WTC11 (cell line): Measurements from ENCODE around the gene CHRFAM7A. TPM values are rescaled to one million over a fixed set of nuclear protein-coding genes. Genes with fewer than 3 reads are reported as not detected.
"Not testable (repeated sequence)": the region's sequence is repeated elsewhere in the genome, so short reads cannot be mapped to it uniquely, and the experiment has no call there.

ENCODE experiments used
- ATAC-seq: fragments of 200-7000 bp; cut with Tn5 transposase; 2 replicates; pipeline ENCODE4 v1.10.0; 2021; ENCODE audit warnings: mild to moderate bottlenecking, moderate library complexity
- CTCF ChIA-PET: fragments of 300-600 bp; sonication (Branson Sonifier 250); formaldehyde crosslinking; loops from one replicate; lab custom pipeline; 2021; ENCODE audit warnings: antibody characterized with exemption; lab: Charles Lee
- POLR2A ChIA-PET: fragments of 350-600 bp; sonication (Branson Sonifier 250); formaldehyde crosslinking; loops from one replicate; lab custom pipeline; 2021; ENCODE audit warnings: antibody characterized with exemption; lab: Charles Lee
- DNase-seq: peaks from one replicate; pipeline ENCODE4 v3.0.0; 2021; ENCODE audit warnings: low spot score
- H3K27ac Mint-ChIP-seq: 2 replicates; pipeline ENCODE4 v1.8.0; 2021; ENCODE audit warnings: mixed read lengths
- H3K27me3 Mint-ChIP-seq: 2 replicates; pipeline ENCODE4 v1.8.0; 2021; ENCODE audit warnings: low read depth, mild to moderate bottlenecking, moderate library complexity, mixed read lengths
- H3K36me3 Mint-ChIP-seq: 2 replicates; pipeline ENCODE4 v1.8.0; 2021; ENCODE audit warnings: mixed read lengths
- H3K4me1 Mint-ChIP-seq: 2 replicates; pipeline ENCODE4 v1.8.0; 2022; ENCODE audit warnings: mixed read lengths
- H3K4me3 Mint-ChIP-seq: 2 replicates; pipeline ENCODE4 v1.8.0; 2021; ENCODE audit warnings: mild to moderate bottlenecking, moderate library complexity, mixed read lengths
- H3K9me3 Mint-ChIP-seq: 2 replicates; pipeline ENCODE4 v1.8.0; 2021; ENCODE audit warnings: mixed read lengths
- total RNA-seq: library from RNA; stranded (reverse); gene quantifications from 3 replicates; pipeline ENCODE4 v1.2.3, GENCODE V29; 2021

The CHRFAM7A gene
- total RNA-seq, 1 experiment from 2014 or later = 6.2 TPM

- CTCF ChIA-PET, POLR2A ChIA-PET, H3K4me3 Mint-ChIP-seq, H3K27ac Mint-ChIP-seq, H3K4me1 Mint-ChIP-seq, H3K9me3 Mint-ChIP-seq, H3K27me3 Mint-ChIP-seq, DNase-seq, H3K36me3 Mint-ChIP-seq: not testable (repeated sequence)
- peak; percentile 95 for ATAC-seq
Observed at GRCh38 chr15:30376375-30377081, 16.8 kb downstream of the CHRFAM7A start.

DNA sequence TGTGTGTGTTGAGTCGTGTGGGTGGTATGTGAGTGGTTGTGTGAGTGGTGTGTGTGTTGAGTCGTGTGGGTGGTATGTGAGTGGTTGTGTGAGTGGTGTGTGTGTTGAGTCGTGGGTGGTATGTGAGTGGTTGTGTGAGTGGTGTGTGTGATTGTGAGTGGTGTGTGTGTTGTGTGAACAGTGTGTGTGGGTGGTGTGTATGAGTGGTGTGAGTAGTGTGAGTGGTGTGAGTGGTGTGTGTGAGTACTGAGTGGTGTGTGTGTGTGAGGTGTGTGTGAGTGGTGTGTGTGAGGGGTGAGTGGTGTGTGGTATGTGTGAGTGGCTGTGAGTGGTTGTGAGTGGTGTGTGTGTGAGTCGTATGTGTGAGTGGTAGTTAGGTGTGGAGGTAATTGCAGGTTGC, 17.5 kb downstream of the CHRFAM7A start:
- CTCF ChIA-PET, DNase-seq, H3K36me3 Mint-ChIP-seq, H3K4me3 Mint-ChIP-seq, POLR2A ChIA-PET, H3K9me3 Mint-ChIP-seq, H3K27me3 Mint-ChIP-seq, ATAC-seq, H3K4me1 Mint-ChIP-seq, H3K27ac Mint-ChIP-seq: not testable (repeated sequence)

GRCh38 chr15:30374862-30375261, 18.5 kb downstream of the CHRFAM7A start:
- H3K4me3 Mint-ChIP-seq, H3K36me3 Mint-ChIP-seq, H3K4me1 Mint-ChIP-seq, ATAC-seq, POLR2A ChIA-PET, CTCF ChIA-PET, DNase-seq, H3K27me3 Mint-ChIP-seq, H3K9me3 Mint-ChIP-seq, H3K27ac Mint-ChIP-seq: not testable (repeated sequence)

GRCh38 chr15:30368271-30368670, 25.1 kb downstream of the CHRFAM7A start:
- POLR2A ChIA-PET, H3K27me3 Mint-ChIP-seq, DNase-seq, H3K36me3 Mint-ChIP-seq, H3K27ac Mint-ChIP-seq, ATAC-seq, H3K4me1 Mint-ChIP-seq, H3K4me3 Mint-ChIP-seq, H3K9me3 Mint-ChIP-seq, CTCF ChIA-PET: not testable (repeated sequence)

- H3K4me3 Mint-ChIP-seq, H3K9me3 Mint-ChIP-seq, DNase-seq, ATAC-seq, H3K36me3 Mint-ChIP-seq, H3K27me3 Mint-ChIP-seq, H3K27ac Mint-ChIP-seq, H3K4me1 Mint-ChIP-seq, POLR2A ChIA-PET, CTCF ChIA-PET: not testable (repeated sequence)
Observed at GRCh38 chr15:30367246-30367645, 26.1 kb downstream of the CHRFAM7A start.

DNA sequence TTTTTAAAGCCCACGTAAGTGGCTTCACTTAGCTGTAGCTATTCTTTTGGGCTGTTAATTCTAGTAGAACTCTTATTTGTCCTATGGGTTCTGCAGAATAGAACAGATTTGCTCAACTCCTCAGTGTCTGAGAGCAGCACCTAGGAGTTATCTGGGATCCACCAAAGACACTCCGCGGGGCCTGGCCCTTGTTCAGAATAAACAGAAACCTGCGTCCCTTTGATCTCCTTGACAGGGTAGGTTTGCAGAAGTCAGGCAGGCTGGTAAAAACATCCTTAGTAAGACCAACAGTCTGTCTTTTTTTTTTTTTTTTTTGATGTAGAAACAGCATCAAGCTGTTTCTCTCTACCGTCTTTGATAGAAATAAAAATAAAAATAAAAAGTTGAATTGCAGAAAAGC, 31.9 kb downstream of the CHRFAM7A start:
- H3K27me3 Mint-ChIP-seq, DNase-seq, H3K9me3 Mint-ChIP-seq, CTCF ChIA-PET, H3K4me3 Mint-ChIP-seq, ATAC-seq, H3K27ac Mint-ChIP-seq, POLR2A ChIA-PET, H3K36me3 Mint-ChIP-seq, H3K4me1 Mint-ChIP-seq: not testable (repeated sequence)

DNA sequence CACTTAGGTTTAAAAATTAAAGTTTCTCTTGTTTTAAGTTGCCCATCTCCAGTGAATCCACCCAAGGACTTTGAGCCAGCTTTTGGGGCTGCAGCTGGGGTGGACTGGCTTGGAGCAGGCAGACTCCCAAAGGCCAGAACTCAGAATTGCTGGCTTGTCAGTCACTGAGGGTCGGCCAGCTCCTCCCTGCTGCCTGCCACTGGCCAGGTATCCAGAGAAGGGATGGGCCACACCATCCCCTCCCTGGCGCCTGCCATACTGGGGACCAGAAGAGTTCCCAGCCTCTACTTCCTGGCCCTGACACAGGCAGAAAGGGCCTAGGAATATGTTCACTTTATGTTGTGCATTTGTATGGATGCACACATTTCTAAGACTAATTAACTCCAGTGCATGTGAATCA, 32.4 kb downstream of the CHRFAM7A start:
- H3K4me1 Mint-ChIP-seq, H3K4me3 Mint-ChIP-seq, H3K27me3 Mint-ChIP-seq, H3K9me3 Mint-ChIP-seq, DNase-seq, H3K36me3 Mint-ChIP-seq, CTCF ChIA-PET, POLR2A ChIA-PET, H3K27ac Mint-ChIP-seq: not testable (repeated sequence)
- peak; percentile 56; the same call in 1 of the 2 replicates for ATAC-seq

DNA sequence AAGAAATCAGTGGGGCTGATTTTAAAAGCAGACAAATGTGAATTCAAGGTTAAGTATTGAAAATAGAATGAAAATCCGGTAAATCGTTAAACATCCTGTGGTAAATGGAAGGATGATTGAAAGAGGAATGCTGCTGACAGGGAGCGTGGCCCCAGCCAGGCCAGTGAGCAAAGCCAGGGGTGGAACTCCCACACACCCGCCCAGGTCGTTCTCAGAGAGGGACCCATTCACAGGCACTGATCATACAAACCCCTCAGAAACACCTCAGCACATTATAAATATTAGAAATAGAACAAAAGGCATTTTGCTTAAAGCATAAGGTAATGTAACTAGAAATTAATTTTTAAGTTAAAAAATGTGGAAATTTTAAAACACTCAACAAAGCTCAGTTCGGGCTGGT, 38.3 kb downstream of the CHRFAM7A start:
- ATAC-seq, H3K36me3 Mint-ChIP-seq, H3K9me3 Mint-ChIP-seq, DNase-seq, H3K27ac Mint-ChIP-seq, H3K4me1 Mint-ChIP-seq, H3K4me3 Mint-ChIP-seq, H3K27me3 Mint-ChIP-seq, POLR2A ChIA-PET, CTCF ChIA-PET: not testable (repeated sequence)

DNA sequence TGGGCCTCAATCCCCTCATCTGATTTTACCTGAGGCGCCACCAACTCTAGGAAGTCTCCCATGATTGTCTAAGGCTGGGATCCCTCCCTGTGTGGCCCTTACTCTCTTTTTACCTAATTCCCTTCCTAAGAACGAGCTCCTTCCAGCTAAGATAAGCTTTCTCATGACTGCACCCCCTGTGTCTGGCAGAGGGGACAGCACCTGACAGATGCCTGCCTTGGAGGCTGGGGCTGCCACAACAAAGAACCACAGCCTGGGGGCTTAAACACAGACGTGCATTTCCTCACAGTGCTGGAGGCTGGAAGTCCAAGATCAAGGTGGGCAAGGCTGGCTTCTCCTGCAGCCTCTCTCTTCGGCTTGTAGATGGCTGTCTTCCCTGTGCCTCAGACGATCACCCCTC, 43.5 kb downstream of the CHRFAM7A start:
- H3K9me3 Mint-ChIP-seq, H3K4me3 Mint-ChIP-seq, CTCF ChIA-PET, POLR2A ChIA-PET, H3K36me3 Mint-ChIP-seq, H3K27me3 Mint-ChIP-seq, DNase-seq, H3K27ac Mint-ChIP-seq, H3K4me1 Mint-ChIP-seq: not testable (repeated sequence)
- peak; percentile 92 for ATAC-seq

GRCh38 chr15:30336584-30336983, 56.8 kb downstream of the CHRFAM7A start:
- H3K9me3 Mint-ChIP-seq, H3K4me1 Mint-ChIP-seq, DNase-seq, CTCF ChIA-PET, H3K36me3 Mint-ChIP-seq, ATAC-seq, H3K27ac Mint-ChIP-seq, H3K27me3 Mint-ChIP-seq, H3K4me3 Mint-ChIP-seq, POLR2A ChIA-PET: not testable (repeated sequence)

DNA sequence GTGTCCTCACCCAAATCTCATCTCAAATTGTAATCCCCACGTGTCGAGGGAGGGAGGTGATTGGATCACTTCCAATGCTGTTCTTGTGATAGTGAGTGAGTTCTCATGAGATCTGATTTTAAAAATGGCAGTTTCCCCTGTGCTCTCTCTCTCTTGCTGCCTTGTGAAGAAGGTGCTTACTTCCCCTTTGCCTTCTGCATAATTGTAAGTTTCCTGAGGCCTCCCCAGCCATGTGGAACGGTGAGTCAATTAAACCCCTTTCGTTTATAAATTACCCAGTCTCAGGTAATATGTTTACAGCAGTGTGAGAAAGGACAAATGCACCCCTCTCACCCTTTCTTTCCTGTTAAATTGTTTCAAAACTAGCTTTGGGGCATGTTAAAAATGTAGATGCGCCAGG, 59.2 kb downstream of the CHRFAM7A start:
- ATAC-seq, POLR2A ChIA-PET, H3K4me1 Mint-ChIP-seq, H3K27me3 Mint-ChIP-seq, H3K4me3 Mint-ChIP-seq, H3K9me3 Mint-ChIP-seq, CTCF ChIA-PET, H3K36me3 Mint-ChIP-seq, H3K27ac Mint-ChIP-seq, DNase-seq: not testable (repeated sequence)

DNA sequence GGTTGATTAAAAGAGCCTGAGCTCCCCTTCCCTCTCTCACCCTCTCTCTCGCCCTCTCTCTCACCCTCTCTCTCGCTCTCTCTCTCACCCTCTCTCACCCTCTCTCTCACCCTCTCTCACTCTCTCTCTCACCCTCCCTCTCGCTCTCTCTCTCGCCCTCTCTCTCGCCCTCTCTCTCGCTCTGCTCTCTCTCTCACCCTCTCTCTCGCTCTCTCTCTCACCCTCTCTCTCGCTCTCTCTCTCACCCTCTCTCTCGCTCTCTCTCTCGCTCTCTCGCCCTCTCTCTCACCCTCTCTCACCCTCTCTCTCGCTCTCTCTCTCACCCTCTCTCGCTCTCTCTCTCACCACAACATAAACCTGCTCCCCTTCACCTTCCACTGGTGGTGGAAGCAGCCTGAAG, 67.2 kb downstream of the CHRFAM7A start:
- H3K4me3 Mint-ChIP-seq = peak overlapping the region; percentile 54
- CTCF ChIA-PET, H3K9me3 Mint-ChIP-seq, POLR2A ChIA-PET, H3K27me3 Mint-ChIP-seq, DNase-seq, H3K27ac Mint-ChIP-seq, H3K4me1 Mint-ChIP-seq, H3K36me3 Mint-ChIP-seq: not testable (repeated sequence)
- peak; percentile 26; the same call in 1 of the 2 replicates for ATAC-seq

DNA sequence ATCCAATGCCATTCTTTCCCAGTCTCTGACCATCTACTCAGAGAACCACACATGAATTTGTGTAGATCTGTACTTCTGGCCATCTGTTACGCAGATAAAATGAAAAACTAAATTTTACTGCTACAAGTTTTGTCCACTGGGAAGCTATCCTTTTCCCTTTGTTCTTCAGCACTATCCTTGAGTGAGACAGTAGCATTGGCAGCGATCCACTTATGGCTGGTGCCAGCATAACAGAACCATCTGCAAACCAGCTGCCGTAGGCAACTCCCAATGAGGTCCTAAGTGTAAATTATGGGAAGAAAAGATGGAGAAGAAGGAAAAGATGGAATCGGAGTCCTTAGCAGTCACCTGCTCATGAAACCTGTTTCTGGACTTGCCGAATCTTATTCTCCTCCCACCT, 72.3 kb downstream of the CHRFAM7A start:
- CTCF ChIA-PET, POLR2A ChIA-PET, H3K4me1 Mint-ChIP-seq, H3K27ac Mint-ChIP-seq, H3K9me3 Mint-ChIP-seq, ATAC-seq, H3K4me3 Mint-ChIP-seq, H3K27me3 Mint-ChIP-seq, H3K36me3 Mint-ChIP-seq, DNase-seq: not testable (repeated sequence)
